Fibroblast of skin of right quadriceps (primary cell): ENCODE data around the gene RPRD1B.
"Not testable (repeated sequence)": the region's sequence is repeated elsewhere in the genome, so short reads cannot be mapped to it uniquely, and the experiment has no call there.

Source experiments
- DNase-seq: peaks from one replicate; pipeline ENCODE4 v3.0.0-alpha.2; 2013

Gene RPRD1B

GRCh38 chr20:38001981-38002380 is 31.6 kb upstream of the RPRD1B start:
- DNase-seq = peak; percentile 45

- no peak for DNase-seq
Observed at GRCh38 chr20:38002422-38002821, 31.1 kb upstream of the RPRD1B start.

- no peak for DNase-seq
Observed at GRCh38 chr20:38004416-38004815, 29.1 kb upstream of the RPRD1B start.

GRCh38 chr20:38005903-38006302 is 27.6 kb upstream of the RPRD1B start:
- no peak for DNase-seq

- no peak for DNase-seq
Observed at GRCh38 chr20:38007526-38007925, 26.0 kb upstream of the RPRD1B start.

GRCh38 chr20:38008233-38008944 is 25.2 kb upstream of the RPRD1B start:
- DNase-seq = no peak

GRCh38 chr20:38009416-38009815 is 24.1 kb upstream of the RPRD1B start:
- not testable (repeated sequence) for DNase-seq

GRCh38 chr20:38011696-38012095 is 21.9 kb upstream of the RPRD1B start:
- no peak for DNase-seq

- DNase-seq = no peak
Observed at GRCh38 chr20:38012332-38012731, 21.2 kb upstream of the RPRD1B start.

- no peak for DNase-seq
Observed at GRCh38 chr20:38013887-38014286, 19.7 kb upstream of the RPRD1B start.

- no peak for DNase-seq
Observed at GRCh38 chr20:38017959-38018358, 15.6 kb upstream of the RPRD1B start.

- DNase-seq = no peak
Observed at GRCh38 chr20:38018385-38018784, 15.2 kb upstream of the RPRD1B start.

- DNase-seq = no peak
Observed at GRCh38 chr20:38021087-38021772, 12.3 kb upstream of the RPRD1B start.

- DNase-seq = peak; percentile 74
Observed at GRCh38 chr20:38023181-38024001, 10.2 kb upstream of the RPRD1B start.

- no peak for DNase-seq
Observed at GRCh38 chr20:38024496-38024895, 9.1 kb upstream of the RPRD1B start.

GRCh38 chr20:38029453-38029852 is 4.1 kb upstream of the RPRD1B start:
- DNase-seq = no peak

GRCh38 chr20:38031957-38032356 is 1.6 kb upstream of the RPRD1B start:
- DNase-seq = no peak

- DNase-seq = no peak
Observed at GRCh38 chr20:38032585-38033329, 789 bp upstream of the RPRD1B start.

- DNase-seq = no peak
Observed at GRCh38 chr20:38034108-38034649, 633 bp downstream of the RPRD1B start.

GRCh38 chr20:38034961-38035360 is 1.4 kb downstream of the RPRD1B start:
- no peak for DNase-seq

- no peak for DNase-seq
Observed at GRCh38 chr20:38036366-38036765, 2.8 kb downstream of the RPRD1B start.

- DNase-seq = no peak
Observed at GRCh38 chr20:38040276-38040675, 6.7 kb downstream of the RPRD1B start.
